Lower leg skin (tissue), 3 donors: ENCODE results near the gene FAU.

ENCODE experiments used
- POLR2A ChIP-seq, 2 donors: fragments of 450-650 bp; IDR thresholded peaks; one replicate each; pipeline ENCODE4 v1.6.1; 2016 to 2017; ENCODE audit warnings: antibody characterized with exemption in 2 of 2, mild to moderate bottlenecking in 1 of 2, moderate library complexity in 1 of 2
- TF ChIP-seq, protein P1 (sequence below), 3 donors: fragments of 450-650 bp; IDR thresholded peaks; one replicate each; pipeline ENCODE4 v1.5.1; 2016; ENCODE audit warnings: antibody characterized with exemption in 3 of 3, mild to moderate bottlenecking in 3 of 3, moderate library complexity in 2 of 3

DNA sequence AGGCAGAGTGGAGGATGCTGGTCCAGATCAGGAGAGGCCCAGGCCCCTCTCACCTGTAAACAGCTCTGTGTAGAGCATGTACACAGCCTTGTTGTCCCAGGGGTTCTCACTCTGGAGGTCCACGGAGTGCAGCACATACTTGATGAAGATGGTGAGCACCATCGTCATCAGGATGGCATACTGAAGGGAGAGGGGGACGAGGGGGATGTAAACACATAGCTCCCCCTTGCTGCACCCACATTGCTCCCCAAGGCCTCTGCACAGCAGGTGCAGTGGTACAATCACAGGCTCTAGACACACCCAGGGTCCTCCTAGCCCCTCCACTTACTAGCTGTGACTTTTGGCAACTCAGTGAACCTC lies 9.5 kb upstream of the FAU start:
- TF ChIP-seq, protein P1, sequence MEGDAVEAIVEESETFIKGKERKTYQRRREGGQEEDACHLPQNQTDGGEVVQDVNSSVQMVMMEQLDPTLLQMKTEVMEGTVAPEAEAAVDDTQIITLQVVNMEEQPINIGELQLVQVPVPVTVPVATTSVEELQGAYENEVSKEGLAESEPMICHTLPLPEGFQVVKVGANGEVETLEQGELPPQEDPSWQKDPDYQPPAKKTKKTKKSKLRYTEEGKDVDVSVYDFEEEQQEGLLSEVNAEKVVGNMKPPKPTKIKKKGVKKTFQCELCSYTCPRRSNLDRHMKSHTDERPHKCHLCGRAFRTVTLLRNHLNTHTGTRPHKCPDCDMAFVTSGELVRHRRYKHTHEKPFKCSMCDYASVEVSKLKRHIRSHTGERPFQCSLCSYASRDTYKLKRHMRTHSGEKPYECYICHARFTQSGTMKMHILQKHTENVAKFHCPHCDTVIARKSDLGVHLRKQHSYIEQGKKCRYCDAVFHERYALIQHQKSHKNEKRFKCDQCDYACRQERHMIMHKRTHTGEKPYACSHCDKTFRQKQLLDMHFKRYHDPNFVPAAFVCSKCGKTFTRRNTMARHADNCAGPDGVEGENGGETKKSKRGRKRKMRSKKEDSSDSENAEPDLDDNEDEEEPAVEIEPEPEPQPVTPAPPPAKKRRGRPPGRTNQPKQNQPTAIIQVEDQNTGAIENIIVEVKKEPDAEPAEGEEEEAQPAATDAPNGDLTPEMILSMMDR (IDR thresholded peaks at IDR 0.05), result no peak
- TF ChIP-seq POLR2A (IDR thresholded peaks at IDR 0.05), result no peak
